Caco-2 (cell line): ENCODE measurements around the gene UBE2O. TPM values are rescaled to one million over a fixed set of nuclear protein-coding genes. Genes with fewer than 3 reads are reported as not detected.

Experiments used
- BruUV-seq: library from RNA; stranded (reverse); fragments of 400-500 nt; replicated peaks from 2 replicates; lab custom pipeline; 2021; lab: Mats Ljungman, UMichigan
- CTCF ChIA-PET: fragments of 300-600 bp; sonication (Branson Sonifier 250); formaldehyde crosslinking; loops from one replicate; lab custom pipeline; 2022; ENCODE audit warnings: antibody characterized with exemption; lab: Charles Lee
- POLR2A ChIA-PET: fragments of 300-600 bp; sonication (Branson Sonifier 250); formaldehyde crosslinking; loops from one replicate; lab custom pipeline; 2022; ENCODE audit warnings: antibody characterized with exemption; lab: Charles Lee
- DNase-seq, 2 experiments: peaks; one replicate each; pipeline versions ENCODE4 v3.0.0 to v3.0.0-alpha.2; 2020 to 2022
- H3K27me3 ChIP-seq: replicated peaks from 2 replicates; pipeline ENCODE4 v1.6.0; 2011; ENCODE audit warnings: low read length; ENCODE audit not compliant: control insufficient read depth, insufficient read depth
- H3K36me3 ChIP-seq: 2 replicates; pipeline ENCODE4 v1.5.1; 2011; ENCODE audit warnings: low read length; ENCODE audit not compliant: control insufficient read depth, insufficient read depth
- H3K4me1 ChIP-seq: fragments of 250-450 bp; sonication (Bioruptor Pico); 2 replicates; pipeline ENCODE4 v1.5.1; 2020; ENCODE audit warnings: mild to moderate bottlenecking
- H3K4me3 ChIP-seq: 2 replicates; pipeline ENCODE4 v1.5.1; 2011; ENCODE audit warnings: low read depth, mild to moderate bottlenecking, control low read depth, low read length
- H3K9me3 ChIP-seq: fragments of 250-450 bp; sonication (Bioruptor Pico); 2 replicates; pipeline ENCODE4 v1.5.1; 2020; ENCODE audit warnings: mild to moderate bottlenecking, moderate library complexity
- H3K27ac Mint-ChIP-seq: one replicate; pipeline ENCODE4 v1.8.0; 2022; ENCODE audit warnings: mixed read lengths; ENCODE audit not compliant: unreplicated experiment
- H3K27me3 Mint-ChIP-seq: one replicate; pipeline ENCODE4 v1.8.0; 2022; ENCODE audit warnings: mixed read lengths; ENCODE audit not compliant: insufficient read depth, unreplicated experiment
- H3K36me3 Mint-ChIP-seq: one replicate; pipeline ENCODE4 v1.8.0; 2022; ENCODE audit warnings: mild to moderate bottlenecking, mixed read lengths; ENCODE audit not compliant: insufficient read depth, unreplicated experiment
- H3K4me1 Mint-ChIP-seq: one replicate; pipeline ENCODE4 v1.8.0; 2022; ENCODE audit warnings: low read depth, mixed read lengths; ENCODE audit not compliant: unreplicated experiment
- H3K4me3 Mint-ChIP-seq: one replicate; pipeline ENCODE4 v1.8.0; 2022; ENCODE audit warnings: mild to moderate bottlenecking, moderate library complexity, mixed read lengths; ENCODE audit not compliant: unreplicated experiment
- H3K9me3 Mint-ChIP-seq: one replicate; pipeline ENCODE4 v1.8.0; 2022; ENCODE audit warnings: mixed read lengths; ENCODE audit not compliant: unreplicated experiment
- intact Hi-C: fragments of 100-400 bp; cut with micrococcal nuclease; formaldehyde crosslinking; loops from one replicate; pipeline ENCODE4 v1.10.0; 2022; ENCODE audit not compliant: unreplicated experiment
- total RNA-seq: library from RNA; stranded (reverse); gene quantifications from 2 replicates; pipeline ENCODE4 v1.2.3, GENCODE V29; 2022
- TF ChIP-seq, protein P1 (sequence below), 2 experiments: fragments of 200-600 bp in 1 of 2; IDR thresholded peaks; 1 replicate in 1 of 2; 2 replicates in 1 of 2; pipeline versions ENCODE4 v1.5.1 to v1.8.0; 2011 to 2022; ENCODE audit warnings: antibody characterized with exemption in 1 of 2, control low read depth in 1 of 2, inconsistent platforms in 1 of 2, low read depth in 1 of 2, low read length in 1 of 2, mild to moderate bottlenecking in 1 of 2, moderate library complexity in 1 of 2; ENCODE audit not compliant: insufficient read depth in 1 of 2, severe bottlenecking in 1 of 2, unreplicated experiment in 1 of 2

The UBE2O gene
- total RNA-seq, 1 experiment from 2014 or later: 37.6 TPM

DNA sequence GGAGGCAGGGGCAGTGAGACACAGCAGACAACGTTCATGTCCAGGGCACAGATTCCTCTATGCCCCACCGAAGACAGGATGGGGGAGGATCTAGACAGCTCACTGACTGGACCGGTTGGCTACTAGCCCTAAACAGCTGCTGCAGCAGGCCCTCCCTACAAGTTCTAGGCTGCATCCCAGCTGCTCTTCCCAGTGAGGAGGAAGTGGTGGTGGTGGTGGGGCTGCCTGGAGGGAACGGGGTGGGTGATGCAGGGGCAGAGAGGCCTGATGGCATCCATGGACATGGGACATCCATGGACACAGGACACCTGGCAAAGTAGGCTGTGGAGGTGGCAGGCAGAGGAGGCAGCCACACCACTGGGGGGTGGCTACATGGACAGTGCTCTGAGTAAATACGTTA is 50.2 kb downstream of the UBE2O start:
- Mint-ChIP-seq H3K27me3 (no peaks in the 10 kb centered on the region), H3K36me3 (peaks cover 38% of the 10 kb centered on the region), H3K4me1 (no peaks in the 10 kb centered on the region), H3K27ac (no peak overlapping the region), H3K9me3 (no peaks in the 10 kb centered on the region), H3K4me3 (no peak overlapping the region)
- ChIA-PET CTCF (no interaction called here), POLR2A (no interaction called here)
- Histone ChIP-seq H3K4me1 (no peaks in the 10 kb centered on the region), H3K27me3 (no peaks in the 10 kb centered on the region), H3K36me3 (peaks cover 1% of the 10 kb centered on the region), H3K9me3 (no peaks in the 10 kb centered on the region), H3K4me3 (no peak overlapping the region)
- TF ChIP-seq, protein P1, sequence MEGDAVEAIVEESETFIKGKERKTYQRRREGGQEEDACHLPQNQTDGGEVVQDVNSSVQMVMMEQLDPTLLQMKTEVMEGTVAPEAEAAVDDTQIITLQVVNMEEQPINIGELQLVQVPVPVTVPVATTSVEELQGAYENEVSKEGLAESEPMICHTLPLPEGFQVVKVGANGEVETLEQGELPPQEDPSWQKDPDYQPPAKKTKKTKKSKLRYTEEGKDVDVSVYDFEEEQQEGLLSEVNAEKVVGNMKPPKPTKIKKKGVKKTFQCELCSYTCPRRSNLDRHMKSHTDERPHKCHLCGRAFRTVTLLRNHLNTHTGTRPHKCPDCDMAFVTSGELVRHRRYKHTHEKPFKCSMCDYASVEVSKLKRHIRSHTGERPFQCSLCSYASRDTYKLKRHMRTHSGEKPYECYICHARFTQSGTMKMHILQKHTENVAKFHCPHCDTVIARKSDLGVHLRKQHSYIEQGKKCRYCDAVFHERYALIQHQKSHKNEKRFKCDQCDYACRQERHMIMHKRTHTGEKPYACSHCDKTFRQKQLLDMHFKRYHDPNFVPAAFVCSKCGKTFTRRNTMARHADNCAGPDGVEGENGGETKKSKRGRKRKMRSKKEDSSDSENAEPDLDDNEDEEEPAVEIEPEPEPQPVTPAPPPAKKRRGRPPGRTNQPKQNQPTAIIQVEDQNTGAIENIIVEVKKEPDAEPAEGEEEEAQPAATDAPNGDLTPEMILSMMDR (IDR thresholded peaks at IDR 0.05; ENCODE audit: insufficient read depth in 1 of 2, low read depth in 1 of 2, low read length in 1 of 2, severe bottlenecking in 1 of 2, unreplicated experiment in 1 of 2): no peak
- intact Hi-C loops: no loop called here
- no TSS peak for BruUV-seq
- DNase-seq: no peak

DNA sequence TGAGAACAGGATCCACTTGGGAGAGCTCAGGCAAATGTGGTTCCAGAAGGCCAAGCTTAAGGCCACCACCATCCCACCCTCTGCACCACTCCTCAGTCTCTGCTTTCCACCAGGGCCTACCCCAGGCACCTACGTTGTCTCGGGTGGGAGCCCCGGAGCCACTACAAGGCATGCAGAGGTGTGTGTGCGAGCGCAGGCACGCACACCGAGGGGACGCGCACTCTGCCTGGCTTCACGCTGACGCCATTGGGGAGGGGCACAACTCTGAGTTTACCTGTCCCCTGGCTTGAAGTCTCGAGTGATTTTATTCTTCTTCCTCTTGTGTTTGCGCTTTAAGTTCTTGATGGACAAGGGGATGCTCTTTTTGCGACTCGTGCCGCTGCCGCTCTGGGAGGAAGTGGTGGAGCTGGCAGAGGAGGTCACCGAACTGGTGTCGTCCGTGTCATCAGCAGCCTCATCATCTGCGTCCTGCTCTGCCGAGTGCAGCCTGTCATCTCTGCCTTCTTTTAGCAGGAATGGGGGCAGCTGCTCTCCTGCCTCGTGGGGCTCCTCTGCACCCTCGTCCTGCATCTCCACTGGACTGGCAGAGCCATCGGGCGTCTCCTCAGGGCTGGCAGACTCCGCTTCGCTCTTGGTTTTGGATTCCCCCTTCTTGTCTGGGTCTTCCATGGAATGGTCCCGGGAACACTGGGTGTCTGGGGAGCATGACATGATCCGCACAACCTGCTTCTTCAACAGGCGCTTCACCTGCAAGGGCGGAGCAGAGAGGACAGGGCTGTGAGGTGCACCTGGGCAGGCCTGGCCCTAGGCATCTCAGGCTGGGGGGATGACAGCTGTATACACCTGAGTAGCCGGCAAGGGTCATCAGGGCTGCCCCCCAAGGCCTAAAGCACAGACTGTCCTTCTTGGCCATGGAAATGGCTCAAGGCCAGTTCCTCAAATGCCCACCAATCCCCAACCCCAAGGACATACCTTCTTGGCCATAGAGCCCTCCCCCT is 53.5 kb downstream of the UBE2O start:
- Histone ChIP-seq H3K4me1 (no peaks in the 10 kb centered on the region), H3K9me3 (no peaks in the 10 kb centered on the region), H3K4me3 (no peak overlapping the region), H3K27me3 (no peaks in the 10 kb centered on the region), H3K36me3 (peaks cover 7% of the 10 kb centered on the region)
- H3K36me3 Mint-ChIP-seq: peaks cover 49% of the 10 kb centered on the region
- CTCF ChIA-PET: interaction anchor here (0.8 to 3.2 kb wide), 3 partner anchors 14 to 134 kb away, joined by 3 to 49 read pairs (median 21); partner anchors contain the start of genes SPHK1 and UBALD2
- TF ChIP-seq, protein P1 (IDR thresholded peaks at IDR 0.05; ENCODE audit: insufficient read depth in 1 of 2, low read depth in 1 of 2, low read length in 1 of 2, severe bottlenecking in 1 of 2, unreplicated experiment in 1 of 2): no peak
- BruUV-seq: TSS peak; percentile 64
- DNase-seq: no peak
- no peaks in the 10 kb centered on the region for H3K4me1 Mint-ChIP-seq
- no peaks in the 10 kb centered on the region for H3K27me3 Mint-ChIP-seq
- H3K27ac Mint-ChIP-seq: no peak overlapping the region
- intact Hi-C loops: no loop called here
- POLR2A ChIA-PET: interaction anchor here (0.5 kb wide), 1 partner anchor 9 kb away, joined by 6 read pairs; no protein-coding TSS in a partner anchor
- no peaks in the 10 kb centered on the region for H3K9me3 Mint-ChIP-seq
- no peak overlapping the region for H3K4me3 Mint-ChIP-seq

DNA sequence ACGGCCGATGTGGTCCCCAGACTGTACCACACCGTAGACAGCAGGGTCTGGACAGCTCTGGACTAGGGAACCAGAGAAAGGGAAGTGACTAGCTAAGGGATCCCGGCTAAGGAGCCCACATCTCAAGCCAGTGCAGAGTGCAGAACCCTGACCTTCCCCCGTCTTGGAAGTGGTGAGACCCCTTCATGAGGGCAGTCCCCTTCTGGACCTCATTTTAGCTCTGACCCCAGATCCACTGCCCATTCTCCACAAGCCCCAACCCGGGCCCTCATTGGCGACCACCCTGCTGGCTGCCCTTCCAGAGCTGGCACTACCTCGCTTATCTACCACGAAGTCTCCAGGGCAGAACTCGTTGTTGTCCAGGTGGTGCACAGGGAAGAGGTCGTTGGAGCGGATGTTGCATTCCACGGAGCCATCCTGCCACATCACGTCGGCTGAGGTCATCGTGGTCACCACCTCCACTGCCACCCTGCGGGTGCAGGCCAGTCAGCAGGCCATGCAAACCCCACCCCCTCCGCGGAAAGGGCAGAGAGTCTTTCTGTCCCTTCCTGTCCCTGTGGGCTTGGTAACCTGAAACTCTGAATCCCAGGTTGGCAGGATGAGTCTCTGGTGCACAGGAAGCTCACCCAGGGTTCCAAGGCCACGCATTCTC is 54.3 kb downstream of the UBE2O start:
- intact Hi-C loops: loop anchor here (1.0 kb wide), 1 partner anchor 95 kb away; no protein-coding TSS in a partner anchor
- Histone ChIP-seq H3K27me3 (no peaks in the 10 kb centered on the region), H3K36me3 (peaks cover 7% of the 10 kb centered on the region), H3K4me3 (no peak overlapping the region), H3K4me1 (no peaks in the 10 kb centered on the region), H3K9me3 (no peaks in the 10 kb centered on the region)
- H3K4me1 Mint-ChIP-seq: no peaks in the 10 kb centered on the region
- TF ChIP-seq, protein P1 (IDR thresholded peaks at IDR 0.05; ENCODE audit: insufficient read depth in 1 of 2, low read depth in 1 of 2, low read length in 1 of 2, severe bottlenecking in 1 of 2, unreplicated experiment in 1 of 2): no peak
- no peaks in the 10 kb centered on the region for H3K27me3 Mint-ChIP-seq
- peaks cover 57% of the 10 kb centered on the region for H3K36me3 Mint-ChIP-seq
- no peak for DNase-seq
- no peak overlapping the region for H3K4me3 Mint-ChIP-seq
- H3K9me3 Mint-ChIP-seq: no peaks in the 10 kb centered on the region
- ChIA-PET CTCF (interaction anchor here (0.7 to 3.2 kb wide), 16 partner anchors 7 to 134 kb away, joined by 3 to 49 read pairs (median 4); partner anchors contain the start of genes SPHK1 and UBALD2), POLR2A (interaction anchor here (0.5 to 0.7 kb wide), 2 partner anchors 10 to 13 kb away, joined by 3 to 6 read pairs; no protein-coding TSS in a partner anchor)
- no TSS peak for BruUV-seq
- no peak overlapping the region for H3K27ac Mint-ChIP-seq
